GM06990 (cell line): ENCODE results near the gene SF3B1.

Experiments used
- DNase-seq: peaks from one replicate; pipeline ENCODE4 v3.0.0-alpha.2; 2011; ENCODE audit not compliant: insufficient read length; ENCODE audit errors: extremely low read depth
- H3K27me3 ChIP-seq: replicated peaks from 2 replicates; pipeline ENCODE4 v1.6.0; 2011; ENCODE audit warnings: low read length; ENCODE audit not compliant: control insufficient read depth, insufficient read depth
- H3K36me3 ChIP-seq: 2 replicates; pipeline ENCODE4 v1.5.1; 2011; ENCODE audit warnings: low read length; ENCODE audit not compliant: control insufficient read depth, insufficient read depth
- H3K4me3 ChIP-seq: replicated peaks from 2 replicates; pipeline ENCODE4 v1.5.1; 2011; ENCODE audit warnings: low read depth, mild to moderate bottlenecking, control low read depth, low read length
- TF ChIP-seq, protein P1 (sequence below): IDR thresholded peaks from 2 replicates; pipeline ENCODE4 v1.5.1; 2011; ENCODE audit warnings: low read length, control low read depth, mild to moderate bottlenecking, inconsistent platforms; ENCODE audit not compliant: insufficient read depth, poor library complexity, severe bottlenecking

SF3B1 gene

GRCh38 chr2:197461057-197461456 is 26.2 kb upstream of the SF3B1 start:
- no peak overlapping the region for H3K4me3 ChIP-seq
- no peak for DNase-seq
- no peaks in the 10 kb centered on the region for H3K27me3 ChIP-seq
- peaks cover 11% of the 10 kb centered on the region for H3K36me3 ChIP-seq
- TF ChIP-seq, protein P1, sequence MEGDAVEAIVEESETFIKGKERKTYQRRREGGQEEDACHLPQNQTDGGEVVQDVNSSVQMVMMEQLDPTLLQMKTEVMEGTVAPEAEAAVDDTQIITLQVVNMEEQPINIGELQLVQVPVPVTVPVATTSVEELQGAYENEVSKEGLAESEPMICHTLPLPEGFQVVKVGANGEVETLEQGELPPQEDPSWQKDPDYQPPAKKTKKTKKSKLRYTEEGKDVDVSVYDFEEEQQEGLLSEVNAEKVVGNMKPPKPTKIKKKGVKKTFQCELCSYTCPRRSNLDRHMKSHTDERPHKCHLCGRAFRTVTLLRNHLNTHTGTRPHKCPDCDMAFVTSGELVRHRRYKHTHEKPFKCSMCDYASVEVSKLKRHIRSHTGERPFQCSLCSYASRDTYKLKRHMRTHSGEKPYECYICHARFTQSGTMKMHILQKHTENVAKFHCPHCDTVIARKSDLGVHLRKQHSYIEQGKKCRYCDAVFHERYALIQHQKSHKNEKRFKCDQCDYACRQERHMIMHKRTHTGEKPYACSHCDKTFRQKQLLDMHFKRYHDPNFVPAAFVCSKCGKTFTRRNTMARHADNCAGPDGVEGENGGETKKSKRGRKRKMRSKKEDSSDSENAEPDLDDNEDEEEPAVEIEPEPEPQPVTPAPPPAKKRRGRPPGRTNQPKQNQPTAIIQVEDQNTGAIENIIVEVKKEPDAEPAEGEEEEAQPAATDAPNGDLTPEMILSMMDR = no peak

DNA sequence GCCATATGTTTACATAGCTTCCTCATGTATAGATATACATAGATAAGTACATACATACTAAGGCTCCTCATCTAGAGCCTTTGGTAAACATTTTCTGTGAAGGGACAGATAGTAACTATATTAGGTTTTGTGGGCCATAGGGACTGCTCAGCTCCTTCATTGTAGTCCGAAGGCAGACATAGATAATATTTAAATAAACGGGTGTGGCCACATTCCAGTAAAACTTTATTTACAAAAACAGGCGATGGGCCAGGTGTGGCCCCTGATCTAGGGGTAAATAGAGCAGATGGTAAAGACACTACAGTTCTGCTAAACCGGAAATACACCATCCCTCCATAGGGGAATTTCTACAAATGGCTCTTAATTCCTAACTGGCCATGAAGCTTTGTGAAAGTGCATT is 25.8 kb upstream of the SF3B1 start:
- TF ChIP-seq, protein P1 = no peak
- peaks cover 10% of the 10 kb centered on the region for H3K36me3 ChIP-seq
- no peak for DNase-seq
- H3K27me3 ChIP-seq = no peaks in the 10 kb centered on the region
- no peak overlapping the region for H3K4me3 ChIP-seq

GRCh38 chr2:197455428-197455827 is 20.6 kb upstream of the SF3B1 start:
- DNase-seq = no peak
- Histone ChIP-seq H3K4me3 (no peak overlapping the region), H3K36me3 (no peaks in the 10 kb centered on the region; the same call in none of the 2 replicates), H3K27me3 (no peaks in the 10 kb centered on the region)
- TF ChIP-seq, protein P1 = no peak

DNA sequence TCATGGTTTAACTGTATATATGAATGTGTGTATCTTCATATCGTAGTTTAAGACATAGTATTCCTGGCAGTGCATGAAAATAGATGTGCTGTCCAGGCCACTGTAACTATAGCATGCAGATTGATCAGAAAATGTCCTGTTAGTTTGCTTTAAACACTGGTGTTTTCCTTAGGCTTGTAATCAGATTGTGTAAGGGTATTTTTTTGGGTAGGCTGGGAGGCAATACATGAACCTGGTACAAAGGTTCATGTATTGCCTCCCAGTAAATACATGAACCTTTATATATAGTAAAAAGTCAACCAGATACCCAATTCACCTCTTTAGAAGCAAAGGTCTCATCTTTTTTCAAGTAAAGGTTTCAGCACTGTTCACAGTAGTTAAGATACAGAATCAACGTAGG is 20.1 kb upstream of the SF3B1 start:
- no peak for DNase-seq
- no peaks in the 10 kb centered on the region for H3K27me3 ChIP-seq

GRCh38 chr2:197453914-197454398 is 19.1 kb upstream of the SF3B1 start:
- Histone ChIP-seq H3K27me3 (no peaks in the 10 kb centered on the region), H3K4me3 (peak overlapping the region; percentile 93), H3K36me3 (no peaks in the 10 kb centered on the region; the same call in none of the 2 replicates)
- TF ChIP-seq, protein P1 = no peak
- DNase-seq = no peak

More for the DNA sequence above, 20.1 kb upstream of the SF3B1 start:
- Histone ChIP-seq H3K4me3 (peak overlapping the region; percentile 93), H3K36me3 (no peaks in the 10 kb centered on the region; the same call in none of the 2 replicates)
- TF ChIP-seq, protein P1 = no peak
